ENCODE results near the gene MCAT. TPM values are rescaled to one million over a fixed set of nuclear protein-coding genes. Genes with fewer than 3 reads are reported as not detected.

MCAT gene
- polyA plus RNA-seq, 1 of the 3 experiments (the other 2 are of a cell fraction): 12.0 TPM

- Histone ChIP-seq H3K36me3 (replicated peaks in 1 of 2; ENCODE audit: control insufficient read depth in 1 of 2, insufficient read depth in 2 of 2, low read length in 1 of 2) (no peaks in the 10 kb centered on the region), H3F3A (replicated peaks; ENCODE audit: insufficient read depth) (no peaks in the 10 kb centered on the region), H3K9me3 (no peaks in the 10 kb centered on the region), H3K27me3 (ENCODE audit: insufficient read depth) (no peaks in the 10 kb centered on the region), H3K4me3 (ENCODE audit: low read depth in 2 of 2, low read length in 1 of 2) (no peak overlapping the region), H3K4me1 (ENCODE audit: control insufficient read depth in 1 of 2, insufficient read depth in 2 of 2, low read depth in 1 of 2, low read length in 1 of 2) (peaks cover 0 to 2% of the 10 kb centered on the region in 2 experiments; a peak in 1 of 4 replicates), H3K9ac (no peak overlapping the region), H3K79me2 (ENCODE audit: insufficient read depth) (peaks cover 42% of the 10 kb centered on the region), H3K4me2 (no peak overlapping the region), H3K9me2 (no peaks in the 10 kb centered on the region), H3K27ac (ENCODE audit: low read depth in 2 of 2, low read length in 1 of 2) (no peak overlapping the region; a peak in 1 of 4 replicates), H2AFZ (ENCODE audit: low read depth) (no peak overlapping the region), H4K20me1 (ENCODE audit: insufficient read depth) (peaks cover 4% of the 10 kb centered on the region; the same call in 1 of the 2 replicates)
- no peak for DNase-seq
- WGBS (ENCODE audit: low lambda C conversion rate): 100% methylated on average over 1 of the region's 27 CpGs
- no peak for TF ChIP-seq TCF12 (IDR thresholded peaks at IDR 0.05)
- no peak for TF ChIP-seq JUND (IDR thresholded peaks at IDR 0.05)
- no peak for TF ChIP-seq FOXJ3 (CRISPR knock-in tag; IDR thresholded peaks at IDR 0.05)
- no peak for TF ChIP-seq ZBTB33 (IDR thresholded peaks at IDR 0.05; ENCODE audit: borderline replicate concordance, low read depth)
- no peak for TF ChIP-seq GABPA (IDR thresholded peaks at IDR 0.05; ENCODE audit: low read depth)
- no peak for TF ChIP-seq EZH2phosphoT487 (IDR thresholded peaks at IDR 0.05; ENCODE audit: borderline replicate concordance, low read depth)
- no peak for TF ChIP-seq FOSL2 (IDR thresholded peaks at IDR 0.05; ENCODE audit: borderline replicate concordance, low read depth)
- no peak for TF ChIP-seq TAF1 (IDR thresholded peaks at IDR 0.05; ENCODE audit: borderline replicate concordance, low read depth, low read length)
- TF ChIP-seq TEAD4 (IDR thresholded peaks at IDR 0.05; ENCODE audit: borderline replicate concordance, insufficient read depth): no peak
- no peak for TF ChIP-seq CHD2 (IDR thresholded peaks at IDR 0.05; ENCODE audit: low read length, partially characterized antibody)
- TF ChIP-seq POLR2AphosphoS5 (IDR thresholded peaks at IDR 0.05; ENCODE audit: low read depth, low read length): no peak
- no peak for TF ChIP-seq SIN3A (IDR thresholded peaks at IDR 0.05; ENCODE audit: borderline replicate concordance, low read depth, low read length)
- TF ChIP-seq REST (IDR thresholded peaks at IDR 0.05; ENCODE audit: low read depth, low read length): no peak
- no peak for TF ChIP-seq USF2 (IDR thresholded peaks at IDR 0.05; ENCODE audit: borderline replicate concordance, low read depth, low read length)
- TF ChIP-seq PBX3 (IDR thresholded peaks at IDR 0.05): no peak
- TF ChIP-seq RCOR1 (IDR thresholded peaks at IDR 0.05; ENCODE audit: low read length): no peak
- ChIA-PET CTCF (no interaction called here), POLR2A (no interaction called here)
Observed at GRCh38 chr22:43154887-43155536, 11.8 kb upstream of the MCAT start.

All from SK-N-SH (cell line).